Body of pancreas (tissue), 4 donors: ENCODE measurements around the gene XPR1. TPM values are rescaled to one million over a fixed set of nuclear protein-coding genes. Genes with fewer than 3 reads are reported as not detected.

Experiments
- ATAC-seq: fragments of 150-250 bp; one replicate; pipeline ENCODE4 v1.9.1; 2016
- DNase-seq, 4 donors: peaks; one replicate each; pipeline ENCODE4 v3.0.0-alpha.2; 2019
- H3K27ac ChIP-seq, 4 donors: fragments of 200-600 bp; sonication (generic); 1 replicate in 3 of 4; 2 replicates in 1 of 4; pipeline versions ENCODE4 v1.5.1 to v1.6.1; 2016 to 2019; ENCODE audit warnings: mild to moderate bottlenecking in 1 of 4, mixed read lengths in 1 of 4, moderate library complexity in 1 of 4
- H3K27me3 ChIP-seq, 2 donors: fragments of 200-600 bp; sonication (generic); one replicate each; pipeline ENCODE4 v1.6.0; 2016; ENCODE audit warnings: mild to moderate bottlenecking in 1 of 2
- H3K36me3 ChIP-seq, 2 donors: fragments of 200-600 bp; sonication (generic); replicated peaks in 1 of 2; 2 replicates each; pipeline ENCODE4 v1.5.1; 2016; ENCODE audit warnings: low read depth in 2 of 2; ENCODE audit not compliant: insufficient read depth in 1 of 2
- H3K4me1 ChIP-seq: fragments of 200-600 bp; sonication (generic); one replicate; pipeline ENCODE4 v1.6.0; 2016
- H3K4me3 ChIP-seq, 2 donors: fragments of 200-600 bp; sonication (generic); 1 replicate in 1 of 2; 2 replicates in 1 of 2; pipeline ENCODE4 v1.5.1; 2016 to 2019
- H3K9me3 ChIP-seq, 3 donors: fragments of 200-600 bp; sonication (generic); 1 replicate in 2 of 3; 2 replicates in 1 of 3; pipeline ENCODE4 v1.5.1; 2016
- CTCF ChIP-seq, 7 experiments: fragments of 450-650 bp in 4 of 7; fragments of 200-600 bp in 3 of 7; sonication (generic) in 3 of 7; IDR thresholded peaks; one replicate each; pipeline ENCODE4 v1.5.1; 2016 to 2019; ENCODE audit warnings: antibody characterized with exemption in 7 of 7
- POLR2A ChIP-seq, 3 donors: fragments of 450-650 bp; IDR thresholded peaks; one replicate each; pipeline ENCODE4 v1.6.1; 2016; ENCODE audit warnings: antibody characterized with exemption in 3 of 3, mild to moderate bottlenecking in 2 of 3
- WGBS, 2 donors: methylation state at CpG; one replicate each; pipeline ENCODE4 v1.1.5; 2017; 5-methylcytosine and 5-hydroxymethylcytosine counted together
- intact Hi-C: fragments of 100-400 bp; cut with DNase I; formaldehyde crosslinking; loops from one replicate; pipeline ENCODE4 v1.15.1; 2023
- total RNA-seq, 2 donors: library from RNA; depleted of rRNA; stranded (reverse); fragments of >200 nt; gene quantifications; one replicate each; pipeline ENCODE4 v1.1.0, GENCODE V29; 2016

Gene XPR1
- total RNA-seq, 2 donors from 2014 or later, result 11.5 to 13.0 TPM

GRCh38 chr1:180839547-180839946 lies 207.7 kb downstream of the XPR1 start:
- intact Hi-C loops, result no loop called here
- H3K27ac ChIP-seq, result no peak overlapping the region
- H3K27me3 ChIP-seq, result no peaks in the 10 kb centered on the region
- H3K9me3 ChIP-seq, result no peaks in the 10 kb centered on the region
- ATAC-seq (no peak), DNase-seq (no peak)
- WGBS, 2 donors, result 89 to 97% methylated on average over 4 of the region's 4 CpGs
- TF ChIP-seq CTCF (IDR thresholded peaks at IDR 0.05) (no peak), POLR2A (IDR thresholded peaks at IDR 0.05) (no peak)
- H3K4me3 ChIP-seq, result no peak overlapping the region
- H3K4me1 ChIP-seq, result peaks cover 26% of the 10 kb centered on the region
- H3K36me3 ChIP-seq, result peaks cover 0 to 1% of the 10 kb centered on the region in 2 donors

DNA sequence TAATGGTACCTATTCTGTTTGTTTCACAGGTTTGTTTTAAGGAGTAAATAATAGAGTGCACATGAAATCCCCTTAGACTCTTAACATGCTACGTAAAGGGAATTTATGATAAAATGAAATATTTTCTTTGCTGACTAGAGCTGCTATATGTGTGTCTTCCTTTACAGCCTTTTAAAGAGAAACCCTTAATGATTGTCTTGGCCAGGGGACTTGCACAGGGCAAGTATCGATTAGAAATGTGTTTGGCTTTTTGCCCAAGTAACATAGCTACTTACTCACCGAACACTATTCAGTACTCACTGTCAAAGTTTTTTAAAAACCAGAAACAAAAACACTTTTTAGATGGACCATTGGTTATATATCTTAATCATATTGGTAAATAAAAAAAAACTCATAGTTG lies 209.6 kb downstream of the XPR1 start:
- peak overlapping the region in 3 of 4 donors; percentile 2 to 54 (median 35) for H3K27ac ChIP-seq
- no peaks in the 10 kb centered on the region for H3K36me3 ChIP-seq
- no peaks in the 10 kb centered on the region for H3K27me3 ChIP-seq
- 24 to 27% methylated on average over 3 of the region's 3 CpGs for WGBS, 2 donors
- DNase-seq (peak in 1 of 4 donors; percentile 19), ATAC-seq (peak; percentile 76)
- TF ChIP-seq CTCF (IDR thresholded peaks at IDR 0.05), result no peak
- TF ChIP-seq POLR2A (IDR thresholded peaks at IDR 0.05), result no peak
- no peak overlapping the region for H3K4me3 ChIP-seq
- intact Hi-C loops, result no loop called here
- H3K4me1 ChIP-seq, result peaks cover 26% of the 10 kb centered on the region
- no peaks in the 10 kb centered on the region for H3K9me3 ChIP-seq

GRCh38 chr1:180842052-180842451 lies 210.2 kb downstream of the XPR1 start:
- peak overlapping the region in 2 of 4 donors; percentile 35 to 54 for H3K27ac ChIP-seq
- DNase-seq (no peak), ATAC-seq (peak; percentile 47)
- WGBS, 2 donors, result 62 to 100% methylated on average over 1 of the region's 1 CpG
- H3K4me3 ChIP-seq, result no peak overlapping the region
- TF ChIP-seq POLR2A (IDR thresholded peaks at IDR 0.05) (no peak), CTCF (IDR thresholded peaks at IDR 0.05) (no peak)
- H3K9me3 ChIP-seq, result no peaks in the 10 kb centered on the region
- peaks cover 26% of the 10 kb centered on the region for H3K4me1 ChIP-seq
- no peaks in the 10 kb centered on the region for H3K27me3 ChIP-seq
- intact Hi-C loops, result no loop called here
- H3K36me3 ChIP-seq, result no peaks in the 10 kb centered on the region

DNA sequence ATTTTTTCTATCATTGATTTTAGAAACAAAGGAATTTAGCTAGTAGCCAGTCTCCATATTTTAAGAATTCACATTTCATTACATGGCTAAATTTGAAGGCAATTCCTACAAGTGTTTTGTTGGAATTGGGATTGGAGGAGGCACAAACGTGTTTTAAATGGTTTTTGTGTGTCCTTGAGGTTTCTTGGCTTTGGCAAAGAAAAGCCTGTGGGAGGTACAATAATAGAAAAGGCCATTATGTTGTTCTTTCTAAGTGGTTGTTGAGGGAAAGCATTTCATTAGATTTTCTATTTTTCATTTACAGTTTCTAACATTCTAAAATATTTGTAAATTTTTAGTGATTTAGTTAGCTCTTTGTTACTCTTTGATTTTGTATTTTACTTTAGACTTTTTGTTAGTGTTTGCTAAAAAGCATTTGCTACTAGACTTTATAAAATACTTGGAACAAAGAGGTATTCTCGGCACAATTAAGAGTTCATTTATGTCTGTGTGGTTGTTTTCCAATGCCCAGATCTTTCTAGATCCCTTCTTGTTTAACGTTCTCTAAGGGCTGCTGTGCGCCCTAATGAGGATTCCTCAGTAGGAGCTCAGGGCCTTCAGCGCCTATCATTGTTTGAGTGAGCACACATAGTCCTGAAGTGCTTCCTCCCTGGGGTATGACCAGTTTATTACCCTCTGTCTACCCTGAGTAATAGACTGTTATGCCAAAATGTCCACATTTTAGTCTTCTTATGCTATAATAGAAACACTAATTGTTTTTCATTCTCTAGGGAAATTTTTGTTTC lies 210.9 kb downstream of the XPR1 start:
- intact Hi-C loops, result no loop called here
- ATAC-seq, result no peak
- H3K27me3 ChIP-seq, result no peaks in the 10 kb centered on the region
- H3K27ac ChIP-seq, result peak overlapping the region in 2 of 4 donors; percentile 35 to 41
- no peak overlapping the region for H3K4me3 ChIP-seq
- TF ChIP-seq POLR2A (IDR thresholded peaks at IDR 0.05), result no peak
- 61 to 68% methylated on average over 5 of the region's 5 CpGs for WGBS, 2 donors
- DNase-seq, result peak in 1 of 4 donors; percentile 16
- H3K9me3 ChIP-seq, result no peaks in the 10 kb centered on the region
- no peaks in the 10 kb centered on the region for H3K36me3 ChIP-seq
- peaks cover 26% of the 10 kb centered on the region for H3K4me1 ChIP-seq

DNA sequence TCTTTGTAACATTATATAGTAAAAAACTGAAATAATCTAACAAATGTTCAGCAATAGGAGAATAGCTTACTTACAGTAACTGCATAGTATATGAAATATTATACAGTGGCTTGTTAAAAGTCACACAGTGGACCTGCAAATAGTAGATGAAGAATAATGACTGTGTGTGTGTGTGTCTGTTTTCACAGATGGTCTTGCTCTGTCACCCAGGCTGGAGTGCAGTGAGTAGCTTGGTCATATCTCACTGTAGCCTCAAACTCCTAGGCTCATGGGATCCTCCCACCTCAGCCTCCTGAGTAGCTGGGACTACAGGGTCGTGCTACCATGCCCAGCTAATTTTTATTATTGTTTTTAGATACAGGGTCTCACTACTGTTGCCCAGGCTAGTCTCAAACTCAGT lies 213.5 kb downstream of the XPR1 start:
- no peaks in the 10 kb centered on the region for H3K9me3 ChIP-seq
- no peaks in the 10 kb centered on the region for H3K36me3 ChIP-seq
- DNase-seq (no peak), ATAC-seq (no peak)
- TF ChIP-seq POLR2A (IDR thresholded peaks at IDR 0.05), result no peak
- TF ChIP-seq CTCF (IDR thresholded peaks at IDR 0.05), result no peak
- H3K27me3 ChIP-seq, result no peaks in the 10 kb centered on the region
- intact Hi-C loops, result no loop called here
- WGBS, 2 donors, result 90 to 94% methylated on average over 1 of the region's 1 CpG
- no peak overlapping the region for H3K4me3 ChIP-seq
- H3K4me1 ChIP-seq, result peaks cover 47% of the 10 kb centered on the region
- no peak overlapping the region for H3K27ac ChIP-seq
